ENCODE results near the gene ODF2.

GRCh38 chr9:128416014-128416413, 39.8 kb upstream of the ODF2 start:
- TF ChIP-seq CTCF (IDR thresholded peaks at IDR 0.05) (no peak), POLR2A (IDR thresholded peaks at IDR 0.05) (no peak)

Data from thyroid gland (tissue), 4 donors.